ENCODE results near the gene AUTS2. TPM values are rescaled to one million over a fixed set of nuclear protein-coding genes. Genes with fewer than 3 reads are reported as not detected.

Gene AUTS2
- polyA plus RNA-seq, 6 donors from 2014 or later = 8.8 to 28.0 (median 20.9) TPM

- no peaks in the 10 kb centered on the region for H3K9me3 Mint-ChIP-seq
- ATAC-seq (ENCODE audit: low read depth in 2 of 2) = no peak
Measured at GRCh38 chr7:69640216-69640615, 41.9 kb downstream of the AUTS2 start.

DNA sequence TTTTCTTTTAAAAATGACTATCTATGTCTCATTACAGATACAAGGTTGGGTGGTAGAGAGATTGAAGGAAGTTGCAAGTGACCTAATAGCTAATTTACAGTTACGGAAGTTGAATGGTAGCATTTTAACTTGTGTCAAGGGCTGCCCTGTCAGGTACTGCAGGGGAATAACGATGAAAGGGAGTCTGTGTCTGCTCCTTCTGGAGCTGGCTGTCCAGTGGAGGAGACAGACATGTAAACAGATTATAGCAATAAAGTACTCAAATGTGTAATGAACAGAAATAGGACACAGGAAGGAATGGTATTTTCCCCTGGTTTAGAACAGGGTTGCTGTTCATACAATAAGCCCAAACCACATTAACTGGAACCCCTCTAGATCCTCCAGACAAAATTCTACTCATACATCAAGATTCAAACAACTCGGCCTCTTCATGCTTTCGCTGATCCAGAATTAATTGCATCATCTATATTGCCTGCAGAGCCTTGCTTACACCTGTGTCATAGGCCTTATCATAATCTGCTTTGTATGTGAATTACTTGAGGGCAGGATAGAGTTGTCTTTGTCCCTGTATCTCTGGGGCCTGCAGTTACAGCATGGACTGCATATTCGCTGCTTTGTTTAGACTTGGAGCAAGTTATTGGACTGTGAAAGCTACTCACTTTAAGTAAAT lies 42.8 kb downstream of the AUTS2 start:
- H3K4me1 Mint-ChIP-seq = peaks cover 0 to 6% (median 0%) of the 10 kb centered on the region in 3 donors
- H3K27me3 Mint-ChIP-seq = no peaks in the 10 kb centered on the region
- no peak for ATAC-seq (ENCODE audit: low read depth in 2 of 2)
- H3K9me3 Mint-ChIP-seq = no peaks in the 10 kb centered on the region
- H3K4me3 Mint-ChIP-seq = no peak overlapping the region
- no peak overlapping the region for H3K27ac Mint-ChIP-seq
- no peaks in the 10 kb centered on the region for H3K36me3 Mint-ChIP-seq
- DNase-seq = no peak

More at GRCh38 chr7:69640216-69640615, 41.9 kb downstream of the AUTS2 start:
- DNase-seq = no peak
- H3K27ac Mint-ChIP-seq = no peak overlapping the region
- H3K4me1 Mint-ChIP-seq = peaks cover 0 to 6% (median 0%) of the 10 kb centered on the region in 3 donors
- H3K27me3 Mint-ChIP-seq = no peaks in the 10 kb centered on the region
- H3K36me3 Mint-ChIP-seq = no peaks in the 10 kb centered on the region
- no peak overlapping the region for H3K4me3 Mint-ChIP-seq

GRCh38 chr7:69643265-69643664 lies 45.0 kb downstream of the AUTS2 start:
- H3K9me3 Mint-ChIP-seq = no peaks in the 10 kb centered on the region
- no peaks in the 10 kb centered on the region for H3K27me3 Mint-ChIP-seq
- peaks cover 0 to 23% (median 3%) of the 10 kb centered on the region in 3 donors for H3K4me1 Mint-ChIP-seq
- H3K27ac Mint-ChIP-seq = no peak overlapping the region
- no peak for DNase-seq
- no peak for ATAC-seq (ENCODE audit: low read depth in 2 of 2)
- H3K4me3 Mint-ChIP-seq = no peak overlapping the region
- H3K36me3 Mint-ChIP-seq = no peaks in the 10 kb centered on the region

DNA sequence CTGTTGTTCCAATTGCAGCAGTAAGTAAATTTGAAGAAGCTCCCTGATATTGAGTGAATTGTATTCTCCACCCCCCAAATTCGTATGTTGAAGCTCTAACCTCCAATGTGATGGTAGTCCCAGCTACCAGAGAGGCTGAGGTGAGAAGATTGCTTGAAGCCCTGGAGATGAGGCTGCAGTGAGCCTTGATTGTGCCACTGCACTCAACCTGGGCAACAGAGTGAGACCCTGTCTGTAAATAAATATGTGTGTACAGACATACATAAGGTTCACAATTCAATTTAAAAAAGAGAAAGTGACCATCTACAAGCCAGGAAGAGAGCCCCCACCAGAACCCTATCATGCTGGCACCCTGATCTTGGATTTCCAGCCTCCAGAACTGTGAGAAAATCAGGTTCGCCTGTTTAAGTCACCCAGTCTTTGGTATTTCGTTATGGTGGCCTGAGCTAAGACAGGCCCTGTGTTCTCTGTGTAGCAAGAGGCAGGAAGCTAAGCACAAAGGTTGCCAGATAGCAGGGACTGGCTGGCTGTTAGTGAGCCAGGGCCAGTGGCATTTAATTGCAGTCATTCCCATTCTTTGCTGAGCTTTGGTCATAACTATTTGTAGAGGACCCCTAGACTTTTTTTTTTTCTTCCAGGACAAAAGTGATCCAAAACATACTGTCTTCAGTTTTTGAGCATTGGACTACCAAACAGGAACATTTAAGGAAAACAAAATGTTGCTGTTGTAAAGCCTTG lies 45.6 kb downstream of the AUTS2 start:
- ATAC-seq (ENCODE audit: low read depth in 2 of 2) (no peak), DNase-seq (no peak)
- Mint-ChIP-seq H3K36me3 (no peaks in the 10 kb centered on the region), H3K9me3 (no peaks in the 10 kb centered on the region), H3K4me3 (no peak overlapping the region), H3K27me3 (no peaks in the 10 kb centered on the region), H3K27ac (peak overlapping the region in 1 of 6 donors; percentile 16), H3K4me1 (peaks cover 0 to 23% (median 3%) of the 10 kb centered on the region in 3 donors)

- H3K9me3 Mint-ChIP-seq = no peaks in the 10 kb centered on the region
- no peak overlapping the region for H3K4me3 Mint-ChIP-seq
- peaks cover 2 to 22% (median 3%) of the 10 kb centered on the region in 3 donors for H3K4me1 Mint-ChIP-seq
- H3K27me3 Mint-ChIP-seq = no peaks in the 10 kb centered on the region
- H3K36me3 Mint-ChIP-seq = no peaks in the 10 kb centered on the region
- DNase-seq (no peak), ATAC-seq (ENCODE audit: low read depth in 2 of 2) (no peak)
- H3K27ac Mint-ChIP-seq = peak overlapping the region in 2 of 6 donors; percentile 26 to 52
Measured at GRCh38 chr7:69645683-69646082, 47.4 kb downstream of the AUTS2 start.

DNA sequence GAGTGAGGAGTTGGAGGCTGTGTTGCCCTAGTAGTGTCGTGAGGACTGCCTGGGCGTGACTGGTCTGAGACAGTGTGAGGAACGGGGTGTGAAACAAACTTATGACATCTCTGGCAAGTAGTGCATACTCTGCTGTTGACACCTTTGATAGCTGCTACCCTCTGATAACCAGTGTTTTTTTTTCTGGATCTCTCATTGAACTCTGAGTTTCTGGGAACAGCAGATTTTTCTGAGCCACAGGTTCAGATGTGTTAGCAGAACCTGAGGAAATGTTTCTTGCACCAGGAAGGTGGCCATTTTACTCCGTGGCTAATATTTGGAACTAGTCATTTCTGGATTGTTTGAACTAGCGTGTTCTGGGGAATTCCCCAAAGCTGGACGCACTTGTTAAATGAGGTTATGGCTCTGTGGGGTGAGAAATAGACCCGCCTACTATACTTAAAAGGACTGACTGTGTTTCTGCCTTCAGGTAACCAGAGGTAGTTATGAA lies 52.9 kb downstream of the AUTS2 start:
- DNase-seq (no peak), ATAC-seq (ENCODE audit: low read depth in 2 of 2) (peak; percentile 65 to 73)
- no peaks in the 10 kb centered on the region for H3K27me3 Mint-ChIP-seq
- peaks cover 17 to 56% (median 17%) of the 10 kb centered on the region in 3 donors for H3K4me1 Mint-ChIP-seq
- H3K4me3 Mint-ChIP-seq = no peak overlapping the region
- no peaks in the 10 kb centered on the region for H3K36me3 Mint-ChIP-seq
- H3K9me3 Mint-ChIP-seq = no peaks in the 10 kb centered on the region
- H3K27ac Mint-ChIP-seq = peak overlapping the region in 3 of 6 donors; percentile 53 to 84 (median 59)

DNA sequence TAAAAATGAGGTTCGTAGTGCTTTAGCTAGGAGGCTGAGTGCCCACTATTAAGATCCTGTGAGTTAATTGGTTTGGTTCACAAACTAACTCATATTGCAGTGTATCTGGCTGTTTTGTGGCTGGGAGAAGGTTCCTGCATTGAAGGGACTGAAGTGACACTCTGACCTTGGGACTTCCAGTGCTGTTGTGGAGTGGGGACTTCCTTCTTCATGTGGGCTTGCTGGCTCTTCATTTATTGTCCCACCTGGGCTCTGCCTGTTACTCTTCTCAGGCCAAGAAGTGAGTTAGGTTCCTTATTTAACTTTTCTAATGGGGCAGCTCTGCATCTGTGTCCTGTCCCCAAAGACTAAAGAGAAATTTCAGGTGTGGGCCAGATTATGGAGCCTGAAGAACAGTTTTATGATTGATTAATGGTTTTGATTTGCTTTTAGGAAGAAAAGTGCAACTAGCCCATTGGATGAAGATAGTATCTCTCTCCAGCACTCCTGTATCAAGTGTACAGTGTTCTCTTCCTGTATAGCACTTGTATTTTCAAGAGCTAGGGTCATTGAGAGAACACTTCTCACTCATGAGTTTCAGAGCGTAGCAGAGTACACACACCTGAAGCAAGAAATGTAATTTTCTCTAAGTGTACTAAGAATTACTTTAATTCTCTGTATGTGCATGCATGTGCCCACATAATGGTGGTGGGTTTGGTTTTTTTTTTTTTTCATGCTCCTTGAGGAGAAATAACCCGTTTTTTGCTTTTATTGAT lies 54.8 kb downstream of the AUTS2 start:
- Mint-ChIP-seq H3K4me3 (no peak overlapping the region), H3K36me3 (no peaks in the 10 kb centered on the region), H3K9me3 (no peaks in the 10 kb centered on the region), H3K27me3 (no peaks in the 10 kb centered on the region), H3K27ac (peak overlapping the region in 3 of 6 donors; percentile 8 to 93 (median 45)), H3K4me1 (peaks cover 14 to 40% (median 17%) of the 10 kb centered on the region in 3 donors)
- ATAC-seq (ENCODE audit: low read depth in 2 of 2) (peak in 1 of 2 donors; percentile 25), DNase-seq (no peak)

DNA sequence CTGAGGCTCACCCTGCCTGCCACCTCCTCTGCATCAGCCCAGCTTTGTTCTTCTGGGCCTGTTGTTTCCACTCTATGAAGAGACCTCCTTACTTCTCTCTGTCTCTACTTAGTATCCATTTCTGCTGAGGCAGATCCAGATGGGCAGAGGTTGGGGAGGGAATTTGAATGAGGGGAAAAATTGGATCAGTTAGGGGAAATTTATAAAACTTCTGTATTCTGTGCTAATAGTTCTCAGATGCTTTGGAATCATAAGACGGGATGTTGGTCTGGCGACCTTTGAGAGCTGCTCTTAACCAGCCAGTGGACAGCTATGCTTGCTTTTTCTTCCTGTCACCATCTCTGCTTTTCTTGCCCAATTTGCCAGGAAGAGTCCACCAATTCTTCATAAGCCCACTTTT lies 55.5 kb downstream of the AUTS2 start:
- DNase-seq (no peak), ATAC-seq (ENCODE audit: low read depth in 2 of 2) (no peak)
- no peaks in the 10 kb centered on the region for H3K9me3 Mint-ChIP-seq
- peak overlapping the region in 3 of 6 donors; percentile 39 to 83 (median 45) for H3K27ac Mint-ChIP-seq
- H3K36me3 Mint-ChIP-seq = no peaks in the 10 kb centered on the region
- H3K4me3 Mint-ChIP-seq = no peak overlapping the region
- no peaks in the 10 kb centered on the region for H3K27me3 Mint-ChIP-seq
- H3K4me1 Mint-ChIP-seq = peaks cover 14 to 40% (median 17%) of the 10 kb centered on the region in 3 donors

- Mint-ChIP-seq H3K27ac (peak overlapping the region in 4 of 6 donors; percentile 32 to 83 (median 56)), H3K36me3 (no peaks in the 10 kb centered on the region), H3K4me1 (peaks cover 14 to 40% (median 17%) of the 10 kb centered on the region in 3 donors), H3K27me3 (no peaks in the 10 kb centered on the region), H3K4me3 (peak overlapping the region in 1 of 8 donors; percentile 6), H3K9me3 (no peaks in the 10 kb centered on the region)
- ATAC-seq (ENCODE audit: low read depth in 2 of 2) (peak; percentile 29 to 48), DNase-seq (no peak)
Measured at GRCh38 chr7:69654381-69654780, 56.1 kb downstream of the AUTS2 start.

DNA sequence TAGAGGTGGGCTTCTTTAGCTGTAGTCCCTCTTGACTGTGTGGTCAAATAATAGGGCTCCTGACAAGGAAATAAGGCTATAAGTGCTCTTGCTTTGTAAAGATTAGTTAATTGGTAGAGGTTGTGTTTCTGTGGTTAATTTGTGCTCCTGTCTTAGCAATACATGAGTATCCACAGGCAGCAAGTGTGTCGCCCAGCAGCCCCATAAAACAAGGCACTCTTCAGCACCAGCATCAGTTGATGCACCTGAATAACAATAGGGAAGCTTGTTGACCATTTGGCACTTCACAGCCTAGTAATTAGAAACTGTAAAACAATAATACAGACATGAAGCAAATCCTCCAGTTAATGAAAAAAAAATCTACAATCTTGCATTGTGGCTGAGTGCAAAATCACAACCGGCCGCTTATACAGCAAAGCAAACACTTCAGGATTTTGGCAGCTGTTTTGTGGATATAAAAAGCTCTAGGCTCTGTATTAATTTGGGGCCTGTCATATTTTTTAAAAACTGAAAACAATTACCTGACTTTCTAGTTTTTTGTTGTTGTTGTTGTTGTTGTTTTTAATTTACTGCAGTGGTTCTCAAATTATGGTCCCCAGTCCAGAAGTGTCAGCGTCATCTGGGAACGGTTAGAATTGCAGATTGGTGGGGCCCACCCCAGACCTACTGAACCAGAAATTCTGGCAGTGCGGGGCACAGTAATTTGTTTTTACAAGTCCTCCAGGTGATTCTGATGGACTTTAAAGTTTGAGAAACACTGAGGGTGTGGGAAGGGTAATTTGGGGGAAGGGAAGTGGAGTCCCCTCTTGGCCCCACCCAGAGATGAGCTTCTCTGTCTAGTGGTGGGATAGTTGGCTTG lies 56.8 kb downstream of the AUTS2 start:
- ATAC-seq (ENCODE audit: low read depth in 2 of 2) (no peak), DNase-seq (no peak)
- no peaks in the 10 kb centered on the region for H3K27me3 Mint-ChIP-seq
- peak overlapping the region in 4 of 6 donors; percentile 32 to 74 (median 44) for H3K27ac Mint-ChIP-seq
- H3K36me3 Mint-ChIP-seq = no peaks in the 10 kb centered on the region
- no peaks in the 10 kb centered on the region for H3K9me3 Mint-ChIP-seq
- peaks cover 14 to 40% (median 17%) of the 10 kb centered on the region in 3 donors for H3K4me1 Mint-ChIP-seq
- no peak overlapping the region for H3K4me3 Mint-ChIP-seq

GRCh38 chr7:69656077-69656476 lies 57.8 kb downstream of the AUTS2 start:
- no peaks in the 10 kb centered on the region for H3K9me3 Mint-ChIP-seq
- no peak overlapping the region for H3K4me3 Mint-ChIP-seq
- ATAC-seq (ENCODE audit: low read depth in 2 of 2) (no peak), DNase-seq (no peak)
- H3K4me1 Mint-ChIP-seq = peaks cover 12 to 36% (median 14%) of the 10 kb centered on the region in 3 donors
- no peaks in the 10 kb centered on the region for H3K36me3 Mint-ChIP-seq
- H3K27ac Mint-ChIP-seq = no peak overlapping the region
- no peaks in the 10 kb centered on the region for H3K27me3 Mint-ChIP-seq

DNA sequence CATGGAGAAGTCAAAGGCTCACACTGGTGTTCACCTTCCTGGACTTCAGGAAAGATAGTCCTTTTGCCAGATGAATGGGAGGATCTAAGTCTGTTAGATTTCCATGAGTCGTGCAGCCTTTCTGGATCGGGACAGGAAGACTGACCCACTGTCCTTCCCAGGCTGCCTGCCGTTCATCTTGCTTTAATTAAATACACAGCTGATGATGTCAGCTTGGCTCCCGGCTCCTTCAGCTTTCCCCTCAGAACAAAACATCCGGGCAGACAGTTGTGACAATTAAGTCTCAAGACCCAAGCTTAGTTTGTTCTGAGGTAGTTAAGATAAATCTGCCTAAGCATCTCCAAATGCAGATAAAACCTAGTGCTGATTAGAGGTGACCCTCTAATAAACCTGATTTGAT lies 58.6 kb downstream of the AUTS2 start:
- no peak for ATAC-seq (ENCODE audit: low read depth in 2 of 2)
- no peaks in the 10 kb centered on the region for H3K27me3 Mint-ChIP-seq
- no peaks in the 10 kb centered on the region for H3K9me3 Mint-ChIP-seq
- DNase-seq = no peak
- H3K36me3 Mint-ChIP-seq = no peaks in the 10 kb centered on the region
- peaks cover 12 to 29% (median 14%) of the 10 kb centered on the region in 3 donors for H3K4me1 Mint-ChIP-seq
- H3K4me3 Mint-ChIP-seq = no peak overlapping the region
- H3K27ac Mint-ChIP-seq = peak overlapping the region in 1 of 6 donors; percentile 12

All from naive B cell (primary cell).